DOHH2 (cell line): ENCODE data around the gene CA6.
A peak's percentile ranks its signal among the peaks of the same experiment; 100 is the strongest.

ENCODE experiments used
- H3F3A ChIP-seq: fragments of 200-600 bp; sonication (generic), shearing (Covaris generic); 2 replicates; pipeline ENCODE4 v1.6.0; 2016; ENCODE audit warnings: antibody characterized with exemption, mild to moderate bottlenecking; ENCODE audit not compliant: control insufficient read depth, insufficient read depth
- H3K27ac ChIP-seq: fragments of 200-600 bp; sonication (generic); 2 replicates; pipeline ENCODE4 v1.5.1; 2014; ENCODE audit warnings: low read depth, mild to moderate bottlenecking, low read length, moderate library complexity
- H3K27me3 ChIP-seq: fragments of 200-600 bp; sonication (generic); 2 replicates; pipeline ENCODE4 v1.6.1; 2014; ENCODE audit warnings: mild to moderate bottlenecking, low read length, mixed read lengths; ENCODE audit not compliant: control insufficient read depth
- H3K36me3 ChIP-seq: fragments of 200-600 bp; sonication (generic); 2 replicates; pipeline ENCODE4 v1.6.1; 2014; ENCODE audit warnings: mild to moderate bottlenecking, low read length, moderate library complexity, mixed read lengths; ENCODE audit not compliant: control insufficient read depth
- H3K4me1 ChIP-seq: fragments of 200-600 bp; sonication (generic); 2 replicates; pipeline ENCODE4 v1.6.1; 2014; ENCODE audit warnings: mild to moderate bottlenecking, low read length, mixed read lengths; ENCODE audit not compliant: control insufficient read depth
- H3K4me2 ChIP-seq: fragments of 200-600 bp; sonication (generic); 2 replicates; pipeline ENCODE4 v1.6.0; 2014; ENCODE audit warnings: mild to moderate bottlenecking, low read length, moderate library complexity
- H3K4me3 ChIP-seq: fragments of 200-600 bp; sonication (generic); 2 replicates; pipeline ENCODE4 v1.5.1; 2014; ENCODE audit warnings: mild to moderate bottlenecking, low read length, mixed read lengths
- H3K79me2 ChIP-seq: fragments of 200-600 bp; sonication (generic); 2 replicates; pipeline ENCODE4 v1.6.1; 2014; ENCODE audit warnings: mild to moderate bottlenecking, low read length, mixed read lengths; ENCODE audit not compliant: control insufficient read depth
- H3K9me2 ChIP-seq: fragments of 200-600 bp; sonication (generic); replicated peaks from 2 replicates; pipeline ENCODE4 v1.6.1; 2014; ENCODE audit warnings: mild to moderate bottlenecking, low read length, mixed read lengths; ENCODE audit not compliant: control insufficient read depth
- H3K9me3 ChIP-seq: fragments of 200-600 bp; sonication (generic); 2 replicates; pipeline ENCODE4 v1.6.1; 2014; ENCODE audit warnings: antibody characterized with exemption, low read length, mixed read lengths; ENCODE audit not compliant: control insufficient read depth, insufficient read depth
- H4K20me1 ChIP-seq: fragments of 200-600 bp; sonication (generic); 2 replicates; pipeline ENCODE4 v1.6.0; 2014; ENCODE audit warnings: low read depth, mild to moderate bottlenecking, antibody characterized with exemption, low read length, moderate library complexity; ENCODE audit not compliant: control insufficient read depth, insufficient read depth
- EZH2phosphoT487 ChIP-seq: fragments of 200-600 bp; sonication (generic); IDR thresholded peaks from 2 replicates; pipeline ENCODE4 v1.6.1; 2017; ENCODE audit warnings: borderline replicate concordance, mild to moderate bottlenecking, antibody characterized with exemption, low read length, moderate library complexity, mixed read lengths
- TF ChIP-seq, protein P1 (sequence below): fragments of 200-600 bp; sonication (generic); IDR thresholded peaks from one replicate; pipeline ENCODE4 v1.5.1; 2014; ENCODE audit warnings: antibody characterized with exemption, mild to moderate bottlenecking, low read depth, low read length; ENCODE audit not compliant: poor library complexity, severe bottlenecking

CA6 gene

DNA sequence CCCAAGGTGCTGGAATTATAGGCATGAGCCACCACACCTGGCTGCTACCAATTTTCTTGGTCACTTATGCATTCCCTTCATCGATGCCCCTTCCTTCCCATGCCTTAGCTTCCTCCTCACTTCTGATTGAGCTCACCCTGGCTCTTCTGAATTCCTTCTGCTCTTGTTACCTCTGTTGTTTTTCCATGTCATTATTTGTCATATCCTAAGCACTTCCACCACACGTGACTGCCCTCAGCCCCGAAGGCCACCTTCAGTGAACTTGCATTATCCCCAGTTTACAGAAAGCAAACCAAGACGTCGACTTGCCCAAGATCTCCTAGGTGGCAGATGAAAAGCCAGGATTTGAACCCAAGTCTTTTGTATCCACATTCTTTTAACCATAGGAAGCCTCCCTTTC, 30.7 kb downstream of the CA6 start:
- Histone ChIP-seq H3K4me1 (peaks cover 28% of the 10 kb centered on the region), H3K79me2 (no peaks in the 10 kb centered on the region), H3K9me2 (no peaks in the 10 kb centered on the region), H3K36me3 (peaks cover 8% of the 10 kb centered on the region; the same call in 1 of the 2 replicates), H3K4me2 (no peak overlapping the region), H3K27ac (no peak overlapping the region), H3K9me3 (no peaks in the 10 kb centered on the region), H3K4me3 (no peak overlapping the region), H4K20me1 (no peaks in the 10 kb centered on the region), H3K27me3 (no peaks in the 10 kb centered on the region), H3F3A (peaks cover 3% of the 10 kb centered on the region; the same call in 1 of the 2 replicates)
- TF ChIP-seq, protein P1, sequence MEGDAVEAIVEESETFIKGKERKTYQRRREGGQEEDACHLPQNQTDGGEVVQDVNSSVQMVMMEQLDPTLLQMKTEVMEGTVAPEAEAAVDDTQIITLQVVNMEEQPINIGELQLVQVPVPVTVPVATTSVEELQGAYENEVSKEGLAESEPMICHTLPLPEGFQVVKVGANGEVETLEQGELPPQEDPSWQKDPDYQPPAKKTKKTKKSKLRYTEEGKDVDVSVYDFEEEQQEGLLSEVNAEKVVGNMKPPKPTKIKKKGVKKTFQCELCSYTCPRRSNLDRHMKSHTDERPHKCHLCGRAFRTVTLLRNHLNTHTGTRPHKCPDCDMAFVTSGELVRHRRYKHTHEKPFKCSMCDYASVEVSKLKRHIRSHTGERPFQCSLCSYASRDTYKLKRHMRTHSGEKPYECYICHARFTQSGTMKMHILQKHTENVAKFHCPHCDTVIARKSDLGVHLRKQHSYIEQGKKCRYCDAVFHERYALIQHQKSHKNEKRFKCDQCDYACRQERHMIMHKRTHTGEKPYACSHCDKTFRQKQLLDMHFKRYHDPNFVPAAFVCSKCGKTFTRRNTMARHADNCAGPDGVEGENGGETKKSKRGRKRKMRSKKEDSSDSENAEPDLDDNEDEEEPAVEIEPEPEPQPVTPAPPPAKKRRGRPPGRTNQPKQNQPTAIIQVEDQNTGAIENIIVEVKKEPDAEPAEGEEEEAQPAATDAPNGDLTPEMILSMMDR, result no peak

DNA sequence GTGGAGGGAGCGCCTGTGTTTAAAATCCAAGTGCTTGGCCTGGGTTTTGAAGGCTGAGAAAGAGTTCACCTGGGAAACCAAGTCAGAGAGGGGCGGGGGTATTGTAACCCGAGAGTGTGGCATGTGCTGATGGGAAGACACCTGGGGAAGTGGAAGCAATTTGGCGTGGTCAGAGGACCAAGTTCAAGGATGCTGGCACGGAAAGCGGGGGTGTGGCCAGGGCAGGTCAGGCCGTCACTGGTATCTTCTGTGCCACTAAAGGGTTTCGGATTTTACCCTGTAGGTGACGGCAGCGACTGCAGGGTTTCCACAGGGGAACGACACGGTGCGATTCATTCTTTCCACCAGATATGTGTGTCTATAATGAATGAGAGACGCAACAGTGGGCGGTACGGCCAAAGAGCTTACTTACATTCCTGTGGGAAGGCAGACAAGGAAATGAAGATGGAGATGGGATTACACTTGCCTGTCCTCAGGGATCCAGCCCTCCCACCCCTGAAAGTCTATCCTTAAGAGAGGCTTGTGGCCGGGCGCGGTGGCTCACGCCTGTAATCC, 31.3 kb downstream of the CA6 start:
- peaks cover 29% of the 10 kb centered on the region for H3K4me1 ChIP-seq
- no peaks in the 10 kb centered on the region for H4K20me1 ChIP-seq
- H3K9me2 ChIP-seq, result no peaks in the 10 kb centered on the region
- H3K4me2 ChIP-seq, result no peak overlapping the region
- TF ChIP-seq EZH2phosphoT487, result no peak
- TF ChIP-seq, protein P1, result no peak
- H3F3A ChIP-seq, result peaks cover 10% of the 10 kb centered on the region
- H3K27ac ChIP-seq, result no peak overlapping the region
- H3K79me2 ChIP-seq, result no peaks in the 10 kb centered on the region
- no peaks in the 10 kb centered on the region for H3K27me3 ChIP-seq
- H3K9me3 ChIP-seq, result no peaks in the 10 kb centered on the region
- no peak overlapping the region for H3K4me3 ChIP-seq
- H3K36me3 ChIP-seq, result peaks cover 8% of the 10 kb centered on the region; the same call in 1 of the 2 replicates

DNA sequence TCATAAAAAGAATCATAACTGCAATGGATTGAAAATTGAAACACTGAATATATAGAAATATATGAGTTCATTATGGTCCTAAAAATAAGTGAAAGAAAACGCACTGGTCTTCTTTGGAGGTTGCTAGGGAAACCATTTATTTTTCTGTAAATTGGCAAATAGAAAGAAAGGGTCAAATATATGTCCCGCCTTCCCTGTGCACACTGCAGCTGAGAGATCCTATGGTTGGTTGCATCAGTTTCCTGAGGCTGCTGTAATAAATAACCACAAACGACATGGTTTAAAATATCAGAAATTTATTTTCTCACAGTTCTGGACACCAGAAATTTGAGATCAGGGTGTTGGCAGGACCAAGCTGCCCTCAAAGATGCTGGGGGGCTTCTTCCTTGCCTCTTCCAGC, 35.0 kb downstream of the CA6 start:
- Histone ChIP-seq H3K9me3 (no peaks in the 10 kb centered on the region), H3K4me3 (peak overlapping the region; percentile 51), H3K4me2 (peak overlapping the region; percentile 67), H4K20me1 (no peaks in the 10 kb centered on the region), H3K27me3 (no peaks in the 10 kb centered on the region), H3K4me1 (peaks cover 60% of the 10 kb centered on the region), H3K79me2 (no peaks in the 10 kb centered on the region), H3K27ac (peak overlapping the region; percentile 67), H3K9me2 (no peaks in the 10 kb centered on the region), H3F3A (peaks cover 18% of the 10 kb centered on the region), H3K36me3 (no peaks in the 10 kb centered on the region)
- TF ChIP-seq, protein P1, result no peak
- no peak for TF ChIP-seq EZH2phosphoT487
